ENCODE data around the gene SELPLG. TPM values are rescaled to one million over a fixed set of nuclear protein-coding genes. Genes with fewer than 3 reads are reported as not detected.

Gene SELPLG
- total and polyA plus RNA-seq, 2 experiments from 2014 or later: 0.37 to 1.5 TPM

DNA sequence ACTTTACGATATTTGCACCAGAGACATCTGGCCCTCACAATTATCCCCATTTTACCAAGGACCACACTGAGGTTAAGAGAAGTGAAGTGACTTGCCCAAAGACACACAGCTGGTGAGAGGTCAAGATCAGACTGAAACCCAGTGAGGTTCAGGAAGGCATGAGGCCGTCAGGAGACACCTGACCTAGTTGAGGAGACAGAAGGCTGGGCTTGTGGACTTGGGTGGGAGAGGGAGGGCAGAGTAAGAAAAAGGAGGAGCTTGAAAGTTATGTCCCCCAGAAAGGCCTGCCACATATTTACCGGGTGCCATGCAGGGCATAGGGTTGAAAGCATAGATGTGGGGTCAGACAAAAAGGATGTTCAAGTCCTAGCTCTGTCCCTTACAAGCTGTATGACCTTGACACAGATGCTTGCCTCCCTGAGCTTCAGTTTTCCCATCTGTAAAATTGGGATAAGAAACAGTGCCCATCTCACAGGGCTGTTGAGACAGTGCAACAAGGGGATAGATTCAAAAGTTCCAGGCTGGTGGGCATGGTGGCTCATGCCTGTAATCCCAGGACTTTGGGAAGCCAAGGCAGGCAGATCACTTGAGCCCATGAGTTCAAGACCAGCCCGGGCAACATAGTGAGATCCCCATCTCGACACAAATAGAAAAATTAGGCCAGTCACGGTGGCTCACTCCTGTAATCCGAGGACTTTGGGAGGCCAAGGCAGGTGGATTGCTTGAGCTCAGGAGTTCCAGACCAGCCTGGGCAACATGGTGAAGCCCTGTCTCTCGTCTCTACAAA is 6.4 kb downstream of the SELPLG start:
- Histone ChIP-seq H3K27ac (no peak overlapping the region), H2AFZ (no peak overlapping the region), H3K9me3 (ENCODE audit: low read depth) (no peaks in the 10 kb centered on the region), H3K36me3 (replicated peaks; ENCODE audit: insufficient read depth, low read depth) (no peaks in the 10 kb centered on the region), H3K9me2 (replicated peaks; ENCODE audit: insufficient read depth) (no peaks in the 10 kb centered on the region), H3K4me3 (no peak overlapping the region), H3K4me1 (ENCODE audit: insufficient read depth) (peaks cover 25% of the 10 kb centered on the region), H4K20me1 (ENCODE audit: insufficient read depth, poor library complexity, severe bottlenecking) (no peaks in the 10 kb centered on the region), H3K4me2 (no peak overlapping the region), H3K27me3 (no peaks in the 10 kb centered on the region), H3K79me2 (no peaks in the 10 kb centered on the region)
- TF ChIP-seq, protein P1, sequence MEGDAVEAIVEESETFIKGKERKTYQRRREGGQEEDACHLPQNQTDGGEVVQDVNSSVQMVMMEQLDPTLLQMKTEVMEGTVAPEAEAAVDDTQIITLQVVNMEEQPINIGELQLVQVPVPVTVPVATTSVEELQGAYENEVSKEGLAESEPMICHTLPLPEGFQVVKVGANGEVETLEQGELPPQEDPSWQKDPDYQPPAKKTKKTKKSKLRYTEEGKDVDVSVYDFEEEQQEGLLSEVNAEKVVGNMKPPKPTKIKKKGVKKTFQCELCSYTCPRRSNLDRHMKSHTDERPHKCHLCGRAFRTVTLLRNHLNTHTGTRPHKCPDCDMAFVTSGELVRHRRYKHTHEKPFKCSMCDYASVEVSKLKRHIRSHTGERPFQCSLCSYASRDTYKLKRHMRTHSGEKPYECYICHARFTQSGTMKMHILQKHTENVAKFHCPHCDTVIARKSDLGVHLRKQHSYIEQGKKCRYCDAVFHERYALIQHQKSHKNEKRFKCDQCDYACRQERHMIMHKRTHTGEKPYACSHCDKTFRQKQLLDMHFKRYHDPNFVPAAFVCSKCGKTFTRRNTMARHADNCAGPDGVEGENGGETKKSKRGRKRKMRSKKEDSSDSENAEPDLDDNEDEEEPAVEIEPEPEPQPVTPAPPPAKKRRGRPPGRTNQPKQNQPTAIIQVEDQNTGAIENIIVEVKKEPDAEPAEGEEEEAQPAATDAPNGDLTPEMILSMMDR (IDR thresholded peaks at IDR 0.05; ENCODE audit: poor library complexity): no peak
- no peak for TF ChIP-seq EZH2 (IDR thresholded peaks at IDR 0.05; ENCODE audit: borderline replicate concordance)
- no peak for TF ChIP-seq EZH2phosphoT487 (IDR thresholded peaks at IDR 0.05; ENCODE audit: low read depth, severe bottlenecking, unreplicated experiment)
- DNase-seq (ENCODE audit: low spot score): no peak
- WGBS (ENCODE audit: low lambda C conversion rate, missing lambda C conversion rate): 89% methylated on average over 8 of the region's 8 CpGs

DNA sequence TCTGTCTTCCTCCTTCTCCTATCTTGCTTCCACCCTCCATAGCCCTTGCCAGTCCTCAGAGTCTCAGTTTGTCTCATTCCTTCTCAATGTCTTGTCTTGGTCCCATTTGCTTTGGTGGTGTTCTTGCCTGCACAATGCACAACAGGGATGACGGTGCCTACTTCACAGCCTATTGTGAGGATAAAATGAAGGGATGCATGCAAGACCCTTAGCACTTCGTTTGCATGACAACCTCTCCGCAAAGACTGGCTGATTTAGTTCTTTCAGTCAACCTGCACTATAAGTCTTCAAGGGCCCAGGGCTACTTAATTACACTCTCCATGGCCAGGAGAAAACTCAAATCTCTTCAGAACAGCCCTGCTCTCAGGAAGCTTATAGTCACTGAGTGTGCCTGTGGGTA is 8.5 kb downstream of the SELPLG start:
- TF ChIP-seq, protein P1 (IDR thresholded peaks at IDR 0.05; ENCODE audit: poor library complexity): no peak
- TF ChIP-seq EZH2 (IDR thresholded peaks at IDR 0.05; ENCODE audit: borderline replicate concordance): no peak
- no peak for TF ChIP-seq EZH2phosphoT487 (IDR thresholded peaks at IDR 0.05; ENCODE audit: low read depth, severe bottlenecking, unreplicated experiment)
- Histone ChIP-seq H4K20me1 (ENCODE audit: insufficient read depth, poor library complexity, severe bottlenecking) (no peaks in the 10 kb centered on the region), H3K27ac (no peak overlapping the region), H3K9me2 (replicated peaks; ENCODE audit: insufficient read depth) (no peaks in the 10 kb centered on the region), H3K4me2 (no peak overlapping the region), H3K4me3 (no peak overlapping the region), H3K4me1 (ENCODE audit: insufficient read depth) (peaks cover 15% of the 10 kb centered on the region), H3K79me2 (no peaks in the 10 kb centered on the region), H3K27me3 (no peaks in the 10 kb centered on the region), H2AFZ (no peak overlapping the region), H3K36me3 (replicated peaks; ENCODE audit: insufficient read depth, low read depth) (no peaks in the 10 kb centered on the region), H3K9me3 (ENCODE audit: low read depth) (no peaks in the 10 kb centered on the region)
- DNase-seq (ENCODE audit: low spot score): no peak
- 68% methylated on average over 3 of the region's 3 CpGs for WGBS (ENCODE audit: low lambda C conversion rate, missing lambda C conversion rate)

DNA sequence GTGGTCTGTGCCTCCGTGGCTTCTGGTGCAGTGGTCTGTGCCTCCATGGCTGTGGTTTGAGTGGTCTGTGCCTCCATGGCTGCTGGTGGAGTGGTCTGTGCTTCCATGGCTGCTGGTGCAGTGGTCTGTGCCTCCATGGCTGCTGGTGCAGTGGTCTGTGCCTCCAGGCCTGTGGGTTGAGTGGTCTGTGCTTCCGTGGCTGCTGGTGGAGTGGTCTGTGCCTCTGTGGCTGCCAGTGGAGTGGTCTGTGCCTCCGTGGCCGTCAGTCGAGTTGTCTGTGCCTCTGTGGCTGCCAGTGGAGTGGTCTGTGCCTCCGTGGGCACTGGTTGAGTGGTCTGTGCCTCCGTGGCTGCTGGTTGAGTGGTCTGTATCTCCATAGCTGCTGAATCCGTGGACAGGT is 10.1 kb downstream of the SELPLG start:
- Histone ChIP-seq H3K9me2 (replicated peaks; ENCODE audit: insufficient read depth) (no peaks in the 10 kb centered on the region), H4K20me1 (ENCODE audit: insufficient read depth, poor library complexity, severe bottlenecking) (no peaks in the 10 kb centered on the region), H3K4me2 (no peak overlapping the region), H3K79me2 (no peaks in the 10 kb centered on the region), H3K36me3 (replicated peaks; ENCODE audit: insufficient read depth, low read depth) (no peaks in the 10 kb centered on the region), H2AFZ (no peak overlapping the region), H3K27ac (no peak overlapping the region), H3K27me3 (no peaks in the 10 kb centered on the region), H3K4me3 (no peak overlapping the region), H3K4me1 (ENCODE audit: insufficient read depth) (peaks cover 6% of the 10 kb centered on the region), H3K9me3 (ENCODE audit: low read depth) (no peaks in the 10 kb centered on the region)
- WGBS (ENCODE audit: low lambda C conversion rate, missing lambda C conversion rate): 92% methylated on average over 8 of the region's 8 CpGs
- TF ChIP-seq, protein P1 (IDR thresholded peaks at IDR 0.05; ENCODE audit: poor library complexity): no peak
- TF ChIP-seq EZH2 (IDR thresholded peaks at IDR 0.05; ENCODE audit: borderline replicate concordance) (no peak), EZH2phosphoT487 (IDR thresholded peaks at IDR 0.05; ENCODE audit: low read depth, severe bottlenecking, unreplicated experiment) (no peak)
- DNase-seq (ENCODE audit: low spot score): no peak

Measured in hepatocyte (in vitro differentiated cells).